Measurements from ENCODE around the gene RAP1A. TPM values are rescaled to one million over a fixed set of nuclear protein-coding genes. Genes with fewer than 3 reads are reported as not detected.

The RAP1A gene
- total RNA-seq, 4 donors from 2014 or later: 49.3 to 82.6 (median 70.8) TPM

DNA sequence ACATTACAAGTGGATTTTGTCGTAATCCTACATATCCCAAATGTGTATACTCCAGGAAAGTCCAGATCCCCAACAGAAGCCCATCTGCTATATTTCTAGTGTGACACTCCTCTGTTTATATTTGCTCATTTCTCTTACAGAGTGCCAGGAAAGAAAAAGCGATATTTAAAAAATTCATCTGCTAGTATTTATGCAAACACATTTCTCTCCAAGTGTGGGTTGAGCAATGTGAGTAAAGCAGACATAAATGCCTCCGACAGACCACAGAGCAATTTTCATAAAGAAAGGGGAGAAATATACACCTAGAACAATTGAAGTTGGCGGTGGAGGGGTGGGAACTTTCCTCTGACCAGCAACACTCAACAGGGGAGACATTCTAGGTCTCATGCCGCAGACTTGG is 22.2 kb upstream of the RAP1A start:
- TF ChIP-seq, protein P1, sequence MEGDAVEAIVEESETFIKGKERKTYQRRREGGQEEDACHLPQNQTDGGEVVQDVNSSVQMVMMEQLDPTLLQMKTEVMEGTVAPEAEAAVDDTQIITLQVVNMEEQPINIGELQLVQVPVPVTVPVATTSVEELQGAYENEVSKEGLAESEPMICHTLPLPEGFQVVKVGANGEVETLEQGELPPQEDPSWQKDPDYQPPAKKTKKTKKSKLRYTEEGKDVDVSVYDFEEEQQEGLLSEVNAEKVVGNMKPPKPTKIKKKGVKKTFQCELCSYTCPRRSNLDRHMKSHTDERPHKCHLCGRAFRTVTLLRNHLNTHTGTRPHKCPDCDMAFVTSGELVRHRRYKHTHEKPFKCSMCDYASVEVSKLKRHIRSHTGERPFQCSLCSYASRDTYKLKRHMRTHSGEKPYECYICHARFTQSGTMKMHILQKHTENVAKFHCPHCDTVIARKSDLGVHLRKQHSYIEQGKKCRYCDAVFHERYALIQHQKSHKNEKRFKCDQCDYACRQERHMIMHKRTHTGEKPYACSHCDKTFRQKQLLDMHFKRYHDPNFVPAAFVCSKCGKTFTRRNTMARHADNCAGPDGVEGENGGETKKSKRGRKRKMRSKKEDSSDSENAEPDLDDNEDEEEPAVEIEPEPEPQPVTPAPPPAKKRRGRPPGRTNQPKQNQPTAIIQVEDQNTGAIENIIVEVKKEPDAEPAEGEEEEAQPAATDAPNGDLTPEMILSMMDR (IDR thresholded peaks at IDR 0.05): no peak
- ATAC-seq (ENCODE audit: low FRiP score): no peak
- no peak for DNase-seq (ENCODE audit: low spot score)

DNA sequence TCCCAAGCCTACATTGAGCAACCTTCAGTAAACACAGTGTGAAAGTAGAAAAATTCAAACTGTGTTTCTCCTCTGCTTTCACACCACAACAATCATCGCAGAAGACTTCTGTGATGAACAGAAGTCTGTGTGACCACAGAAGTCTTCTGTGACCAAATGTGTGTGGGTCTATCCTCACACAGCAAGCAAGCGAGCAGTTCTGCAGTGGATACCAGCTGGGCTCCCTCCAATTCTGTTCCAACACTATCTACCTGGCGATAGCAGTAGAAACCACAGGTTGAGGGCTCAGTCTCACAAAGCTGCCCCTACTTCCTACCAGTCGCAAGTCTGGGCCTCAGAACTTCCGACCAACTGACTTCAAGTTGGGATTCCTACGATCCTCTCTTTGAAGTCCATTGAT is 21.0 kb upstream of the RAP1A start:
- TF ChIP-seq, protein P1 (IDR thresholded peaks at IDR 0.05): no peak
- no peak for DNase-seq (ENCODE audit: low spot score)

GRCh38 chr1:111599781-111600693 is 19.6 kb upstream of the RAP1A start:
- no peak for DNase-seq (ENCODE audit: low spot score)
- no peak for ATAC-seq (ENCODE audit: low FRiP score)
- TF ChIP-seq, protein P1 (IDR thresholded peaks at IDR 0.05): no peak

More for the DNA sequence above, 21.0 kb upstream of the RAP1A start:
- no peak for ATAC-seq (ENCODE audit: low FRiP score)

- ATAC-seq (ENCODE audit: low FRiP score): no peak
- TF ChIP-seq, protein P1 (IDR thresholded peaks at IDR 0.05): no peak
- DNase-seq (ENCODE audit: low spot score): no peak
Observed at GRCh38 chr1:111600886-111601386, 18.7 kb upstream of the RAP1A start.

- DNase-seq (ENCODE audit: low spot score): no peak
- ATAC-seq (ENCODE audit: low FRiP score): no peak
- TF ChIP-seq, protein P1 (IDR thresholded peaks at IDR 0.05): no peak
Observed at GRCh38 chr1:111602302-111602701, 17.3 kb upstream of the RAP1A start.

- TF ChIP-seq, protein P1 (IDR thresholded peaks at IDR 0.05): no peak
- no peak for DNase-seq (ENCODE audit: low spot score)
Observed at GRCh38 chr1:111602974-111603373, 16.6 kb upstream of the RAP1A start.

DNA sequence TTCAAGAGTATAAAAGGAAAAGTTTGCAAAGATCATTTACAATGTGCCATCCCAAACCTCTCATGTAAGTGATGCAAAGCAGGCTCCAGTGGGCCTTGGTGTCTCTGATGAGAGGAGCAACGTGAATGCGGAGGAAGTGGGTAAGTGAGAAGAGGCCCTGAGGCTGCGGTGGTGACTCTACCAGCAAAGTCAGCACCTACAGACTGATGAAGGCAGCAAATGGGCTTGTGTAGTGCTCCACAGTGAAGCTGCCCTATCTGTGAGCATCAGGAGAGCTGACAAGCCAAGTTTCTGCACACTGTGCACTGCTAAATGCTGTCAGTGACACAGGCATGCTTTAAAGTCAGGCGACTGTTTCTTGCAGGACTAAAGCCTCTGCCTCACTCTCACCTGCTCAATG is 15.6 kb upstream of the RAP1A start:
- TF ChIP-seq, protein P1 (IDR thresholded peaks at IDR 0.05): no peak
- DNase-seq (ENCODE audit: low spot score) (no peak), ATAC-seq (ENCODE audit: low FRiP score) (no peak)

More at GRCh38 chr1:111602974-111603373, 16.6 kb upstream of the RAP1A start:
- ATAC-seq (ENCODE audit: low FRiP score): no peak
